SK-N-SH (cell line): ENCODE results near the gene ASIP. TPM values are rescaled to one million over a fixed set of nuclear protein-coding genes. Genes with fewer than 3 reads are reported as not detected.

Experiments
- CTCF ChIA-PET: fragments of 300-600, 350-600 bp; formaldehyde crosslinking; extraction: SDS; loops from one replicate; lab custom pipeline; 2021; lab: Yijun Ruan, JAX
- POLR2A ChIA-PET: fragments of 350-600 bp; sonication (Branson Sonifier 250); formaldehyde crosslinking; extraction: SDS; loops from one replicate; lab custom pipeline; 2020; ENCODE audit warnings: antibody characterized with exemption, inconsistent platforms; lab: Yijun Ruan, JAX
- DNase-seq: peaks from one replicate; pipeline ENCODE4 v3.0.0; 2012
- H2AFZ ChIP-seq: fragments of 200-600 bp; sonication (generic); 2 replicates; pipeline ENCODE4 v1.8.1; 2016; ENCODE audit warnings: antibody characterized with exemption, mild to moderate bottlenecking, low read depth
- H3F3A ChIP-seq: fragments of 200-600 bp; sonication (generic); replicated peaks from 2 replicates; pipeline ENCODE3; 2016; ENCODE audit warnings: antibody characterized with exemption, mild to moderate bottlenecking; ENCODE audit not compliant: insufficient read depth
- H3K27ac ChIP-seq, 2 experiments: fragments of 200-500 bp in 1 of 2; fragments of 200-600 bp in 1 of 2; sonication (Bioruptor generic) in 1 of 2; sonication (generic), shearing (Covaris generic) in 1 of 2; 2 replicates each; pipeline versions ENCODE4 v1.5.1 to v1.6.1; 2014 to 2016; ENCODE audit warnings: low read depth in 2 of 2, inconsistent platforms in 1 of 2, low read length in 1 of 2, mild to moderate bottlenecking in 1 of 2, mixed read lengths in 1 of 2
- H3K27me3 ChIP-seq: fragments of 200-600 bp; sonication (generic), shearing (Covaris generic); 2 replicates; pipeline ENCODE4 v1.6.1; 2016; ENCODE audit warnings: mixed run types; ENCODE audit not compliant: insufficient read depth
- H3K36me3 ChIP-seq, 2 experiments: fragments of 200-500 bp in 1 of 2; fragments of 200-600 bp in 1 of 2; sonication (Bioruptor generic) in 1 of 2; sonication (generic) in 1 of 2; replicated peaks in 1 of 2; 2 replicates each; pipeline versions ENCODE3 to v1.5.1; 2014 to 2016; ENCODE audit warnings: low read length in 1 of 2, mild to moderate bottlenecking in 1 of 2; ENCODE audit not compliant: insufficient read depth in 2 of 2, control insufficient read depth in 1 of 2
- H3K4me1 ChIP-seq, 2 experiments: fragments of 200-500 bp in 1 of 2; fragments of 200-600 bp in 1 of 2; sonication (Bioruptor generic) in 1 of 2; sonication (generic), shearing (Covaris generic) in 1 of 2; 2 replicates each; pipeline versions ENCODE4 v1.5.1 to v1.6.1; 2014 to 2016; ENCODE audit warnings: low read depth in 1 of 2, low read length in 1 of 2, mixed run types in 1 of 2; ENCODE audit not compliant: insufficient read depth in 2 of 2, control insufficient read depth in 1 of 2
- H3K4me2 ChIP-seq: fragments of 200-600 bp; sonication (generic), shearing (Covaris generic); 2 replicates; pipeline ENCODE4 v1.6.1; 2017; ENCODE audit warnings: mixed run types
- H3K4me3 ChIP-seq, 2 experiments: fragments of 200-500 bp in 1 of 2; fragments of 200-600 bp in 1 of 2; sonication (Bioruptor generic) in 1 of 2; sonication (generic), shearing (Covaris generic) in 1 of 2; 2 replicates each; pipeline versions ENCODE4 v1.5.1 to v1.8.1; 2014 to 2016; ENCODE audit warnings: low read depth in 2 of 2, inconsistent platforms in 1 of 2, low read length in 1 of 2, mild to moderate bottlenecking in 1 of 2, mixed read lengths in 1 of 2, moderate library complexity in 1 of 2
- H3K79me2 ChIP-seq: fragments of 200-600 bp; sonication (generic); 2 replicates; pipeline ENCODE4 v1.8.1; 2017; ENCODE audit warnings: mild to moderate bottlenecking; ENCODE audit not compliant: insufficient read depth
- H3K9ac ChIP-seq: fragments of 200-600 bp; sonication (generic); 2 replicates; pipeline ENCODE4 v1.6.1; 2017; ENCODE audit warnings: mixed run types
- H3K9me2 ChIP-seq: fragments of 200-600 bp; sonication (generic); 2 replicates; pipeline ENCODE4 v1.6.1; 2017; ENCODE audit warnings: mixed run types
- H3K9me3 ChIP-seq: fragments of 200-600 bp; sonication (generic); 2 replicates; pipeline ENCODE4 v1.6.1; 2017; ENCODE audit warnings: mixed run types, mild to moderate bottlenecking, moderate library complexity
- H4K20me1 ChIP-seq: fragments of 200-600 bp; sonication (generic); 2 replicates; pipeline ENCODE4 v1.6.1; 2017; ENCODE audit warnings: mild to moderate bottlenecking, mixed run types; ENCODE audit not compliant: insufficient read depth
- ELF1 ChIP-seq: IDR thresholded peaks from 2 replicates; pipeline ENCODE4 v1.4.0; 2012
- FOSL2 ChIP-seq: IDR thresholded peaks from 2 replicates; pipeline ENCODE4 v1.4.0; 2012; ENCODE audit warnings: low read depth, mild to moderate bottlenecking, moderate library complexity, borderline replicate concordance
- JUND ChIP-seq: IDR thresholded peaks from 2 replicates; pipeline ENCODE4 v1.4.0; 2012
- MEF2A ChIP-seq: IDR thresholded peaks from 2 replicates; pipeline ENCODE4 v1.4.0; 2012; ENCODE audit warnings: low read depth, borderline replicate concordance
- MXI1 ChIP-seq: IDR thresholded peaks from 2 replicates; pipeline ENCODE4 v1.6.1; 2012; ENCODE audit warnings: mild to moderate bottlenecking, low read depth, low read length, improper control_type of control experiment
- NFIC ChIP-seq: IDR thresholded peaks from 2 replicates; pipeline ENCODE4 v1.4.0; 2012; ENCODE audit warnings: borderline replicate concordance
- POLR2AphosphoS5 ChIP-seq: IDR thresholded peaks from 2 replicates; pipeline ENCODE4 v1.6.1; 2012; ENCODE audit warnings: low read depth, low read length
- RFX5 ChIP-seq: IDR thresholded peaks from 2 replicates; pipeline ENCODE4 v1.6.1; 2012; ENCODE audit warnings: mild to moderate bottlenecking, improper control_type of control experiment, low read length
- TCF12 ChIP-seq: IDR thresholded peaks from 2 replicates; pipeline ENCODE4 v1.4.0; 2012
- WGBS: methylation state at CpG from one replicate; pipeline ENCODE4 v1.1.6; 2017; ENCODE audit warnings: low lambda C conversion rate; 5-methylcytosine and 5-hydroxymethylcytosine counted together
- polyA plus RNA-seq, 3 experiments: library from polyadenylated mRNA; depleted of rRNA; stranded (reverse); fragments of >200 nt; gene quantifications; 2 replicates each; pipeline ENCODE4 v1.2.3, GENCODE V29; 2012
- TF ChIP-seq, protein P1 (sequence below): fragments of 200-600 bp; sonication (generic); IDR thresholded peaks from 2 replicates; pipeline ENCODE4 v1.6.1; 2017; ENCODE audit warnings: antibody characterized with exemption, mild to moderate bottlenecking, moderate library complexity
- TF ChIP-seq, protein P2 (sequence below): IDR thresholded peaks from 2 replicates; pipeline ENCODE4; 2012
- TF ChIP-seq, protein P3 (sequence below): IDR thresholded peaks from 2 replicates; pipeline ENCODE4 v1.4.0; 2012; ENCODE audit warnings: low read depth

The ASIP gene
- polyA plus RNA-seq, 1 of the 3 experiments (the other 2 are of a cell fraction): 0.15 TPM

DNA sequence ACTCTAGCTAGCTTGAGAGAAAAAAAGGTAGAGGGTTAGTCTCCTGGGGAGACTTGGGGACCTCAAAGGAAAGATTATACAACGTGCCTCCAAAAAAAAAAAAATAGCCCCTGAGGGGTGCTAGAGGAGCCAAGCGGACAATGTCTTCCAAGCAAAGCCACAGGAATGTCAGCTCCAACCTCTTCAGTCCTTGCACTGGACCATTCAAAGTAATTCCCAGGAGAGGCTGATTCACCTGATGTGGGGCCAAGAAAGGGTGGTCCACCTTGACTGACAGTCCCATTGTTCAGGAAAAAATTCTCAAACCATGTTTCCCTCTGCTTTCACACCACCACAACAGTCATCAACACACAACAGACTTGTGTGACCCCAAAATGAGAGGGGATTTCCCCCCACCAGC, 30.7 kb downstream of the ASIP start:
- 79% methylated on average over 2 of the region's 2 CpGs for WGBS
- Histone ChIP-seq H3K27ac (no peak overlapping the region), H3K4me1 (no peaks in the 10 kb centered on the region), H3K27me3 (no peaks in the 10 kb centered on the region), H3K9me2 (no peaks in the 10 kb centered on the region), H2AFZ (no peak overlapping the region), H3F3A (peaks cover 6% of the 10 kb centered on the region), H3K36me3 (peaks cover 9 to 20% of the 10 kb centered on the region in 2 experiments), H3K9ac (no peak overlapping the region), H3K4me3 (no peak overlapping the region), H4K20me1 (no peaks in the 10 kb centered on the region), H3K79me2 (no peaks in the 10 kb centered on the region), H3K4me2 (no peak overlapping the region), H3K9me3 (no peaks in the 10 kb centered on the region)
- no peak for TF ChIP-seq MXI1
- ChIA-PET POLR2A (no interaction called here), CTCF (interaction anchor here (1.9 kb wide), 1 partner anchor 41 kb away, joined by 6 read pairs; no protein-coding TSS in a partner anchor)
- DNase-seq: no peak

DNA sequence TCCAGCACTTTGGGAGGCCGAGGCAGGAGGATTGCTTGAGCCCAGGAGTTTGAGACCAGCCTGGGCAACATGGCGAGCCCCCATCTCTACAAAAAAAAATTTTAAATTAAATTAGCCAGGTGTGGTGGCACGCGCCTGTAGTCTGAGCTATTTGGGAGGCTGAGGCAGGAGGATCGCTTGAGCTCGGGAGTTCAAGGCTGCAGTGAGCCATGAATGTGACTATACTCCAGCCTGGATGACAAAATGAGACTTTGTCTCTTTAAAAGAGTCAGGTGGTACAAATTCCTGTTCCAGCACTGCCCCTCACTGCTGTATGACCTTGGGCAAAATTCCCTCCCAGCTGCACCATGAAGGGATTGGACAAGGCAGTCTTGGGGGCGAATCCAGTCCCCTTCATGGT, 33.5 kb downstream of the ASIP start:
- Histone ChIP-seq H3K9me2 (no peaks in the 10 kb centered on the region), H3K27ac (no peak overlapping the region), H3K27me3 (no peaks in the 10 kb centered on the region), H3K4me3 (no peak overlapping the region), H3K4me2 (no peak overlapping the region), H3K9ac (no peak overlapping the region), H2AFZ (no peak overlapping the region), H3K9me3 (no peaks in the 10 kb centered on the region), H4K20me1 (no peaks in the 10 kb centered on the region), H3F3A (peaks cover 5% of the 10 kb centered on the region), H3K79me2 (no peaks in the 10 kb centered on the region), H3K36me3 (peaks cover 13 to 33% of the 10 kb centered on the region in 2 experiments), H3K4me1 (no peaks in the 10 kb centered on the region)
- DNase-seq: no peak
- WGBS: 97% methylated on average over 7 of the region's 7 CpGs
- TF ChIP-seq, protein P1, sequence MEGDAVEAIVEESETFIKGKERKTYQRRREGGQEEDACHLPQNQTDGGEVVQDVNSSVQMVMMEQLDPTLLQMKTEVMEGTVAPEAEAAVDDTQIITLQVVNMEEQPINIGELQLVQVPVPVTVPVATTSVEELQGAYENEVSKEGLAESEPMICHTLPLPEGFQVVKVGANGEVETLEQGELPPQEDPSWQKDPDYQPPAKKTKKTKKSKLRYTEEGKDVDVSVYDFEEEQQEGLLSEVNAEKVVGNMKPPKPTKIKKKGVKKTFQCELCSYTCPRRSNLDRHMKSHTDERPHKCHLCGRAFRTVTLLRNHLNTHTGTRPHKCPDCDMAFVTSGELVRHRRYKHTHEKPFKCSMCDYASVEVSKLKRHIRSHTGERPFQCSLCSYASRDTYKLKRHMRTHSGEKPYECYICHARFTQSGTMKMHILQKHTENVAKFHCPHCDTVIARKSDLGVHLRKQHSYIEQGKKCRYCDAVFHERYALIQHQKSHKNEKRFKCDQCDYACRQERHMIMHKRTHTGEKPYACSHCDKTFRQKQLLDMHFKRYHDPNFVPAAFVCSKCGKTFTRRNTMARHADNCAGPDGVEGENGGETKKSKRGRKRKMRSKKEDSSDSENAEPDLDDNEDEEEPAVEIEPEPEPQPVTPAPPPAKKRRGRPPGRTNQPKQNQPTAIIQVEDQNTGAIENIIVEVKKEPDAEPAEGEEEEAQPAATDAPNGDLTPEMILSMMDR: no peak
- no peak for TF ChIP-seq JUND
- ChIA-PET POLR2A (no interaction called here), CTCF (interaction anchor here (1.4 kb wide), 1 partner anchor 84 kb away, joined by 3 read pairs; no protein-coding TSS in a partner anchor)

DNA sequence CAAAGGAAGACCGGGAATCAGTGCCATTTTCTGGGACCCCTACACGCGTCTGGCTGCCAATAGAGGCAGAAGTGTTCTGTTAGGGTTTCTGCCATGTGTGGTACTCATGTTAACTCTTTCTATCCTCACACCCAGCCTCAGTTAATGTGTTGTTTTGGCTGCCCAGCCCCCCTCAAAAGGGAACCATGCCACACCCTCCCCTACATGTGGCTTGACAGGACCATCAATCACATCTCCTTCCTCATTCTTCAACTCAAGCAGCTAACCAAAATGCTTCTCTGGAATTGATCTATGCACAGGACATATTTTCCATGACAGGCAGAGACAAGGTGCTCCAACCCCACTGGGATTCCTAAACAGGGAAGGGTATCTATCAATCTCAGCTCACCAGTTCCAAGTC, 40.0 kb downstream of the ASIP start:
- POLR2A ChIA-PET: no interaction called here
- no peaks in the 10 kb centered on the region for H3K9me3 ChIP-seq
- TF ChIP-seq MEF2A (no peak), FOSL2 (no peak), ELF1 (no peak), JUND (no peak), NFIC (no peak), POLR2AphosphoS5 (no peak), RFX5 (no peak), TCF12 (no peak)
- TF ChIP-seq, protein P2, sequence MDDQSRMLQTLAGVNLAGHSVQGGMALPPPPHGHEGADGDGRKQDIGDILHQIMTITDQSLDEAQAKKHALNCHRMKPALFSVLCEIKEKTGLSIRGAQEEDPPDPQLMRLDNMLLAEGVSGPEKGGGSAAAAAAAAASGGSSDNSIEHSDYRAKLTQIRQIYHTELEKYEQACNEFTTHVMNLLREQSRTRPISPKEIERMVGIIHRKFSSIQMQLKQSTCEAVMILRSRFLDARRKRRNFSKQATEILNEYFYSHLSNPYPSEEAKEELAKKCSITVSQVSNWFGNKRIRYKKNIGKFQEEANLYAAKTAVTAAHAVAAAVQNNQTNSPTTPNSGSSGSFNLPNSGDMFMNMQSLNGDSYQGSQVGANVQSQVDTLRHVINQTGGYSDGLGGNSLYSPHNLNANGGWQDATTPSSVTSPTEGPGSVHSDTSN: no peak
- TF ChIP-seq, protein P3, sequence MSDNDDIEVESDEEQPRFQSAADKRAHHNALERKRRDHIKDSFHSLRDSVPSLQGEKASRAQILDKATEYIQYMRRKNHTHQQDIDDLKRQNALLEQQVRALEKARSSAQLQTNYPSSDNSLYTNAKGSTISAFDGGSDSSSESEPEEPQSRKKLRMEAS: no peak
- no peaks in the 10 kb centered on the region for H3K9me2 ChIP-seq
- H3K27me3 ChIP-seq: no peaks in the 10 kb centered on the region
- no peaks in the 10 kb centered on the region for H3F3A ChIP-seq
- CTCF ChIA-PET: interaction anchor here (0.9 to 1.3 kb wide), 3 partner anchors 9 to 91 kb away, joined by 3 read pairs; no protein-coding TSS in a partner anchor
- no peak overlapping the region for H3K4me2 ChIP-seq
- WGBS: 90% methylated on average over 3 of the region's 3 CpGs
- no peak overlapping the region for H3K4me3 ChIP-seq
- H3K27ac ChIP-seq: no peak overlapping the region
- H3K4me1 ChIP-seq: no peaks in the 10 kb centered on the region
- H3K36me3 ChIP-seq: peaks cover 31 to 70% of the 10 kb centered on the region in 2 experiments
- H4K20me1 ChIP-seq: no peaks in the 10 kb centered on the region
- H3K9ac ChIP-seq: no peak overlapping the region
- no peak overlapping the region for H2AFZ ChIP-seq
- H3K79me2 ChIP-seq: no peaks in the 10 kb centered on the region
- DNase-seq: no peak
